Neural cell (in vitro differentiated cells): ENCODE measurements around the gene TRMU.

Source experiments
- CTCF ChIP-seq: fragments of 450-650 bp; IDR thresholded peaks from 2 replicates; pipeline ENCODE4 v1.5.1; 2014; ENCODE audit warnings: antibody characterized with exemption, mild to moderate bottlenecking, moderate library complexity; ENCODE audit not compliant: poor library complexity, severe bottlenecking
- EP300 ChIP-seq: fragments of 450-650 bp; conservative IDR thresholded peaks from 2 replicates; pipeline ENCODE4 v1.6.1; 2014; ENCODE audit warnings: antibody characterized with exemption, mild to moderate bottlenecking, moderate library complexity; ENCODE audit not compliant: poor library complexity, severe bottlenecking
- EZH2 ChIP-seq: fragments of 200-600, 300-800 bp; shearing (Covaris generic), sonication (generic); IDR thresholded peaks from 2 replicates; pipeline ENCODE4 v1.6.1; 2014; ENCODE audit warnings: antibody characterized with exemption, low read length, borderline replicate concordance, mild to moderate bottlenecking; ENCODE audit not compliant: insufficient read depth, poor library complexity, severe bottlenecking
- MXI1 ChIP-seq: fragments of 450-650 bp; conservative IDR thresholded peaks from 2 replicates; pipeline ENCODE4 v1.6.1; 2014; ENCODE audit warnings: antibody characterized with exemption, mild to moderate bottlenecking; ENCODE audit not compliant: poor library complexity, severe bottlenecking
- POLR2AphosphoS5 ChIP-seq: IDR thresholded peaks from 2 replicates; pipeline ENCODE4 v1.6.1; 2012
- REST ChIP-seq: IDR thresholded peaks from 2 replicates; pipeline ENCODE4 v1.6.1; 2012; ENCODE audit warnings: borderline replicate concordance

GRCh38 chr22:46309526-46310085 lies 25.9 kb upstream of the TRMU start:
- TF ChIP-seq CTCF (no peak), REST (no peak), EP300 (no peak), EZH2 (no peak), POLR2AphosphoS5 (no peak), MXI1 (no peak)
